Measurements from ENCODE around the gene EXD3. TPM values are rescaled to one million over a fixed set of nuclear protein-coding genes. Genes with fewer than 3 reads are reported as not detected.

The EXD3 gene
- total and polyA plus RNA-seq, 2 of the 4 experiments (the other 2 are of a cell fraction), result 1.1 to 7.4 TPM

DNA sequence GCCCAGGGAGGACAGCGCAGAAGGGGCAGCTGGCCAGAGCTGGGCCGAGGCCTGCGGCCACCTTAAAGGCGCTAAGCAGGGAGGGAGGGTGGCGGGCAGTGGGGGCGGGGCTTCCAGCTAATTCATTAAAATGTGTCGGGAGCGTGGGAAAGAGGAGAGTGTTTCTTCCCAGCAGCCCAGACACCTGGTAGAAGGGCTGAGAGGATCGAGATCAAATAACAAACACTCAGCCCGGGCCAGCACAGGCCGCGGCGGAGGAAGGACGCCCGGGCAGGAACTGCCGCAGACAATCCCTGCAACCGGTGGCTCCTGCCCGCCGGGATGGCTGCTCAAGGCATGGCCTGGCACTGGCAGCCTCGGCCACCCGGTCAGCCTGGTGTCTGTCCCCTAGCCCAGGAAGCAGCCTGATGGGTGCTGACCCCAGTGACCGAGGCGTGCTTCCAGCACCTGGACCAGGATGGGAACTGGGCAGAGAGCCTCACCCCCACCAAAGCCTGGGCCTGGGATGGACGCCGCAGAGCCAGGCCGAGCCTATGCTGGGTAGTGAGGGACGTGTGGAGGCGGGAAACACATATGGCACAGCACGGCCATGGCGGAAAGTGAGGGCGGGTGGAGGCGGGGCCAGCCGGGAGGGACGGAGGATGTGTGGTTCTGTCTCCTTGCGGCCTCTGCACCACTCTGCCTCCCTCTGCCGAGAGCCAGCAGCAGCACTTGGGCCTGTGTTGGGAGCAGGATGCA, 117.7 kb downstream of the EXD3 start:
- Histone ChIP-seq H3K4me1 (ENCODE audit: control insufficient read depth, insufficient read depth, low read length) (peaks cover 3% of the 10 kb centered on the region), H3K36me3 (ENCODE audit: control insufficient read depth, insufficient read depth, low read length) (no peaks in the 10 kb centered on the region), H2BK120ac (ENCODE audit: low read depth, low read length) (no peak overlapping the region), H3K14ac (replicated peaks; ENCODE audit: low read depth, low read length) (no peak overlapping the region), H4K20me1 (ENCODE audit: insufficient read depth, low read length) (peaks cover 4% of the 10 kb centered on the region; the same call in 1 of the 2 replicates), H3K27ac (ENCODE audit: insufficient read depth, low read length) (no peak overlapping the region), H2AK5ac (ENCODE audit: low read depth, low read length) (no peak overlapping the region), H3K27me3 (ENCODE audit: control insufficient read depth, insufficient read depth, low read length) (peaks cover 6% of the 10 kb centered on the region; the same call in 1 of the 2 replicates), H3K4me2 (ENCODE audit: low read depth, low read length) (no peak overlapping the region), H2AK9ac (replicated peaks; ENCODE audit: low read depth, low read length, poor library complexity) (peak overlapping the region; percentile 16), H3K9me3 (ENCODE audit: control insufficient read depth, insufficient read depth, low read length) (no peaks in the 10 kb centered on the region), H4K91ac (ENCODE audit: insufficient read depth, low read depth, low read length) (no peak overlapping the region), H3K4ac (ENCODE audit: low read depth, low read length) (no peak overlapping the region), H3K9ac (ENCODE audit: low read depth, low read length) (no peak overlapping the region), H3K56ac (ENCODE audit: extremely low read depth, insufficient read depth, low read length) (no peak overlapping the region), H3K9me1 (ENCODE audit: insufficient read depth, low read length) (no peaks in the 10 kb centered on the region), H3K4me3 (ENCODE audit: insufficient read depth, low read depth, low read length) (no peak overlapping the region), H3K18ac (ENCODE audit: low read depth, low read length) (no peak overlapping the region), H2BK5ac (ENCODE audit: low read depth, low read length, poor library complexity, severe bottlenecking) (no peak overlapping the region), H2BK20ac (ENCODE audit: low read depth, low read length) (no peak overlapping the region), H4K8ac (ENCODE audit: low read depth in 2 of 2, low read length in 2 of 2) (no peak overlapping the region), H3K79me1 (ENCODE audit: low read depth in 1 of 2, low read length in 2 of 2) (no peaks in the 10 kb centered on the region), H3K23ac (ENCODE audit: low read depth, low read length) (no peak overlapping the region), H2BK15ac (ENCODE audit: low read depth, low read length) (no peak overlapping the region), H4K5ac (ENCODE audit: low read depth, low read length) (no peak overlapping the region), H2AFZ (replicated peaks; ENCODE audit: low read length, poor library complexity) (peak overlapping the region; percentile 78)
- ChIA-PET POLR2A (ENCODE audit: unreplicated experiment) (no interaction called here), CTCF (no interaction called here)
- ATAC-seq (ENCODE audit: low read depth) (no peak; the same call in 1 of the 2 replicates), DNase-seq (no peak)
- BruUV-seq (replicated peaks), result no TSS peak
- 33% methylated on average over 2 of the region's 36 CpGs; no CpG with 5 or more reads in 1 of the 2 experiments for WGBS, 2 experiments (ENCODE audit: extremely low coverage in 2 of 2, insufficient read length in 1 of 2)
- in situ Hi-C loops (cut with MboI; ENCODE audit: low sequenced_read_pairs), result no loop called here
- dilution Hi-C loops (cut with HindIII; ENCODE audit: low sequenced_read_pairs, unreplicated experiment), result no loop called here
- intact Hi-C loops (cut with micrococcal nuclease), result no loop called here
- TF ChIP-seq MAZ (IDR thresholded peaks at IDR 0.05; ENCODE audit: borderline replicate concordance, low read depth, low read length) (no peak), POLR2A (IDR thresholded peaks at IDR 0.05; ENCODE audit: low read depth, low read length) (no peak), RAD21 (IDR thresholded peaks at IDR 0.05; ENCODE audit: low read length) (no peak), NFE2L2 (IDR thresholded peaks at IDR 0.05; ENCODE audit: low read depth, low read length) (no peak)

Measured in IMR-90 (cell line).